ENCODE measurements around the gene UQCRC1.

UQCRC1 gene

GRCh38 chr3:48609088-48610005 lies at the start of gene UQCRC1:
TSS of gene UQCRC1 (minus strand) at chr3:48609646. CDS start at chr3:48609620, 26 bp downstream.
- H3K36me3 ChIP-seq (ENCODE audit: control insufficient read depth in 1 of 2, insufficient read depth in 2 of 2, low read length in 2 of 2), result peaks cover 18 to 21% of the 10 kb centered on the region in 2 donors
- H3K4me3 ChIP-seq (ENCODE audit: low read depth in 1 of 2, low read length in 2 of 2), result peak within 1 kb of the TSS; percentile 83 to 99
- H3K9me3 ChIP-seq (ENCODE audit: control insufficient read depth in 1 of 2, low read length in 2 of 2), result no peaks in the 10 kb centered on the region
- no peaks in the 10 kb centered on the region for H3K27me3 ChIP-seq (ENCODE audit: low read depth, low read length)
- H3K4me1 ChIP-seq (ENCODE audit: control insufficient read depth in 1 of 2, insufficient read depth in 2 of 2, low read length in 2 of 2), result peaks cover 7 to 15% of the 10 kb centered on the region in 2 donors
- H3K27ac ChIP-seq (ENCODE audit: low read length), result peak within 1 kb of the TSS; percentile 86

GRCh38 chr3:48656841-48657281 lies 47.4 kb upstream of the UQCRC1 start:
- H3K36me3 ChIP-seq (ENCODE audit: control insufficient read depth in 1 of 2, insufficient read depth in 2 of 2, low read length in 2 of 2), result no peaks in the 10 kb centered on the region
- no peak overlapping the region for H3K27ac ChIP-seq (ENCODE audit: low read length)
- peaks cover 7% of the 10 kb centered on the region for H3K27me3 ChIP-seq (ENCODE audit: low read depth, low read length)
- peaks cover 0 to 23% of the 10 kb centered on the region in 2 donors for H3K4me1 ChIP-seq (ENCODE audit: control insufficient read depth in 1 of 2, insufficient read depth in 2 of 2, low read length in 2 of 2)
- H3K4me3 ChIP-seq (ENCODE audit: low read depth in 1 of 2, low read length in 2 of 2), result peak overlapping the region; percentile 3 to 64
- no peaks in the 10 kb centered on the region for H3K9me3 ChIP-seq (ENCODE audit: control insufficient read depth in 1 of 2, low read length in 2 of 2)

GRCh38 chr3:48656061-48656840 lies 46.8 kb upstream of the UQCRC1 start:
- peaks cover 6% of the 10 kb centered on the region for H3K27me3 ChIP-seq (ENCODE audit: low read depth, low read length)
- no peak overlapping the region for H3K27ac ChIP-seq (ENCODE audit: low read length)
- no peaks in the 10 kb centered on the region for H3K9me3 ChIP-seq (ENCODE audit: control insufficient read depth in 1 of 2, low read length in 2 of 2)
- no peaks in the 10 kb centered on the region for H3K36me3 ChIP-seq (ENCODE audit: control insufficient read depth in 1 of 2, insufficient read depth in 2 of 2, low read length in 2 of 2)
- peaks cover 0 to 17% of the 10 kb centered on the region in 2 donors for H3K4me1 ChIP-seq (ENCODE audit: control insufficient read depth in 1 of 2, insufficient read depth in 2 of 2, low read length in 2 of 2)
- H3K4me3 ChIP-seq (ENCODE audit: low read depth in 1 of 2, low read length in 2 of 2), result peak overlapping the region; percentile 33 to 64

GRCh38 chr3:48655606-48656005 lies 46.2 kb upstream of the UQCRC1 start:
- peaks cover 3% of the 10 kb centered on the region for H3K27me3 ChIP-seq (ENCODE audit: low read depth, low read length)

GRCh38 chr3:48655063-48655462 lies 45.6 kb upstream of the UQCRC1 start:
- no peak overlapping the region for H3K27ac ChIP-seq (ENCODE audit: low read length)
- no peaks in the 10 kb centered on the region for H3K36me3 ChIP-seq (ENCODE audit: control insufficient read depth in 1 of 2, insufficient read depth in 2 of 2, low read length in 2 of 2)

More at GRCh38 chr3:48655606-48656005, 46.2 kb upstream of the UQCRC1 start:
- Histone ChIP-seq H3K27ac (ENCODE audit: low read length) (no peak overlapping the region), H3K4me3 (ENCODE audit: low read depth in 1 of 2, low read length in 2 of 2) (peak overlapping the region in 1 of 2 donors; percentile 64), H3K36me3 (ENCODE audit: control insufficient read depth in 1 of 2, insufficient read depth in 2 of 2, low read length in 2 of 2) (no peaks in the 10 kb centered on the region), H3K4me1 (ENCODE audit: control insufficient read depth in 1 of 2, insufficient read depth in 2 of 2, low read length in 2 of 2) (peaks cover 0 to 12% of the 10 kb centered on the region in 2 donors), H3K9me3 (ENCODE audit: control insufficient read depth in 1 of 2, low read length in 2 of 2) (no peaks in the 10 kb centered on the region)

GRCh38 chr3:48652923-48653715 lies 43.7 kb upstream of the UQCRC1 start:
- no peak overlapping the region for H3K27ac ChIP-seq (ENCODE audit: low read length)
- H3K27me3 ChIP-seq (ENCODE audit: low read depth, low read length), result peaks cover 3% of the 10 kb centered on the region
- H3K36me3 ChIP-seq (ENCODE audit: control insufficient read depth in 1 of 2, insufficient read depth in 2 of 2, low read length in 2 of 2), result no peaks in the 10 kb centered on the region
- H3K9me3 ChIP-seq (ENCODE audit: control insufficient read depth in 1 of 2, low read length in 2 of 2), result no peaks in the 10 kb centered on the region
- peaks cover 0 to 12% of the 10 kb centered on the region in 2 donors for H3K4me1 ChIP-seq (ENCODE audit: control insufficient read depth in 1 of 2, insufficient read depth in 2 of 2, low read length in 2 of 2)
- H3K4me3 ChIP-seq (ENCODE audit: low read depth in 1 of 2, low read length in 2 of 2), result no peak overlapping the region

More at GRCh38 chr3:48655063-48655462, 45.6 kb upstream of the UQCRC1 start:
- H3K4me3 ChIP-seq (ENCODE audit: low read depth in 1 of 2, low read length in 2 of 2), result peak overlapping the region in 1 of 2 donors; percentile 64
- no peaks in the 10 kb centered on the region for H3K9me3 ChIP-seq (ENCODE audit: control insufficient read depth in 1 of 2, low read length in 2 of 2)
- peaks cover 0 to 12% of the 10 kb centered on the region in 2 donors for H3K4me1 ChIP-seq (ENCODE audit: control insufficient read depth in 1 of 2, insufficient read depth in 2 of 2, low read length in 2 of 2)
- peaks cover 3% of the 10 kb centered on the region for H3K27me3 ChIP-seq (ENCODE audit: low read depth, low read length)

GRCh38 chr3:48651771-48652170 lies 42.3 kb upstream of the UQCRC1 start:
- H3K27me3 ChIP-seq (ENCODE audit: low read depth, low read length), result peaks cover 3% of the 10 kb centered on the region
- no peak overlapping the region for H3K4me3 ChIP-seq (ENCODE audit: low read depth in 1 of 2, low read length in 2 of 2)
- no peaks in the 10 kb centered on the region for H3K9me3 ChIP-seq (ENCODE audit: control insufficient read depth in 1 of 2, low read length in 2 of 2)
- H3K36me3 ChIP-seq (ENCODE audit: control insufficient read depth in 1 of 2, insufficient read depth in 2 of 2, low read length in 2 of 2), result no peaks in the 10 kb centered on the region
- H3K4me1 ChIP-seq (ENCODE audit: control insufficient read depth in 1 of 2, insufficient read depth in 2 of 2, low read length in 2 of 2), result peaks cover 0 to 7% of the 10 kb centered on the region in 2 donors
- H3K27ac ChIP-seq (ENCODE audit: low read length), result no peak overlapping the region

- Histone ChIP-seq H3K27ac (ENCODE audit: low read length) (no peak overlapping the region), H3K4me3 (ENCODE audit: low read depth in 1 of 2, low read length in 2 of 2) (no peak overlapping the region), H3K9me3 (ENCODE audit: control insufficient read depth in 1 of 2, low read length in 2 of 2) (no peaks in the 10 kb centered on the region), H3K36me3 (ENCODE audit: control insufficient read depth in 1 of 2, insufficient read depth in 2 of 2, low read length in 2 of 2) (no peaks in the 10 kb centered on the region), H3K4me1 (ENCODE audit: control insufficient read depth in 1 of 2, insufficient read depth in 2 of 2, low read length in 2 of 2) (no peaks in the 10 kb centered on the region), H3K27me3 (ENCODE audit: low read depth, low read length) (peaks cover 3% of the 10 kb centered on the region)
Observed at GRCh38 chr3:48650723-48651122, 41.3 kb upstream of the UQCRC1 start.

- Histone ChIP-seq H3K9me3 (ENCODE audit: control insufficient read depth in 1 of 2, low read length in 2 of 2) (no peaks in the 10 kb centered on the region), H3K36me3 (ENCODE audit: control insufficient read depth in 1 of 2, insufficient read depth in 2 of 2, low read length in 2 of 2) (no peaks in the 10 kb centered on the region), H3K27me3 (ENCODE audit: low read depth, low read length) (no peaks in the 10 kb centered on the region), H3K4me3 (ENCODE audit: low read depth in 1 of 2, low read length in 2 of 2) (no peak overlapping the region), H3K4me1 (ENCODE audit: control insufficient read depth in 1 of 2, insufficient read depth in 2 of 2, low read length in 2 of 2) (no peaks in the 10 kb centered on the region), H3K27ac (ENCODE audit: low read length) (no peak overlapping the region)
Observed at GRCh38 chr3:48648188-48648850, 38.9 kb upstream of the UQCRC1 start.

- H3K27ac ChIP-seq (ENCODE audit: low read length), result no peak overlapping the region
- H3K36me3 ChIP-seq (ENCODE audit: control insufficient read depth in 1 of 2, insufficient read depth in 2 of 2, low read length in 2 of 2), result no peaks in the 10 kb centered on the region
- H3K4me3 ChIP-seq (ENCODE audit: low read depth in 1 of 2, low read length in 2 of 2), result no peak overlapping the region
- H3K9me3 ChIP-seq (ENCODE audit: control insufficient read depth in 1 of 2, low read length in 2 of 2), result no peaks in the 10 kb centered on the region
- no peaks in the 10 kb centered on the region for H3K27me3 ChIP-seq (ENCODE audit: low read depth, low read length)
- no peaks in the 10 kb centered on the region for H3K4me1 ChIP-seq (ENCODE audit: control insufficient read depth in 1 of 2, insufficient read depth in 2 of 2, low read length in 2 of 2)
Observed at GRCh38 chr3:48647714-48648113, 38.3 kb upstream of the UQCRC1 start.

Data from muscle layer of duodenum (tissue), 2 donors.